HFF-Myc (cell line): ENCODE results near the gene RUVBL2.
A peak's percentile ranks its signal among the peaks of the same experiment; 100 is the strongest.

Experiments used
- DNase-seq: peaks from one replicate; pipeline ENCODE4 v3.0.0-alpha.2; 2011; ENCODE audit warnings: low read depth; ENCODE audit errors: extremely low read depth
- H3K4me3 ChIP-seq: replicated peaks from 2 replicates; pipeline ENCODE4 v1.5.1; 2011; ENCODE audit warnings: low read depth, mild to moderate bottlenecking, control low read depth, low read length
- CTCF ChIP-seq: IDR thresholded peaks from 2 replicates; pipeline ENCODE4 v1.5.1; 2012; ENCODE audit warnings: mild to moderate bottlenecking, low read depth, low read length, control low read depth; ENCODE audit errors: missing control alignments

RUVBL2 gene

DNA sequence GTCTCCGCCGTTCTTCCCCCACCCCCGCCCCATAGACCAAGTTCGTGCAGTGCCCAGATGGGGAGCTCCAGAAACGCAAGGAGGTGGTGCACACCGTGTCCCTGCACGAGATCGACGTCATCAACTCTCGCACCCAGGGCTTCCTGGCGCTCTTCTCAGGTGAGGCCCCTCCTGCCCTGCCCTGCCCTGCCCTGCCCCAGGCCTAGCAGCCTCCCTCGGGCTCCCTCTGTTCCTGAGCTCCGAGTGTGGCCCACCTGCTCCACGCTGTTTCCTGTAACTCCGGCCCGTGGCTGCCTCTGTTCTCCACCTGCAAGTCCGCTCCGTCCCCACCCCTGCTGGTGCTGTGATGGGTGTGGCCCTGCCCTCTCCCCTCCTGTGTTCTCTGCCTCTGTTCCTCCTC lies 16.8 kb downstream of the RUVBL2 start:
- no peak overlapping the region for H3K4me3 ChIP-seq
- DNase-seq: no peak
- no peak for TF ChIP-seq CTCF

DNA sequence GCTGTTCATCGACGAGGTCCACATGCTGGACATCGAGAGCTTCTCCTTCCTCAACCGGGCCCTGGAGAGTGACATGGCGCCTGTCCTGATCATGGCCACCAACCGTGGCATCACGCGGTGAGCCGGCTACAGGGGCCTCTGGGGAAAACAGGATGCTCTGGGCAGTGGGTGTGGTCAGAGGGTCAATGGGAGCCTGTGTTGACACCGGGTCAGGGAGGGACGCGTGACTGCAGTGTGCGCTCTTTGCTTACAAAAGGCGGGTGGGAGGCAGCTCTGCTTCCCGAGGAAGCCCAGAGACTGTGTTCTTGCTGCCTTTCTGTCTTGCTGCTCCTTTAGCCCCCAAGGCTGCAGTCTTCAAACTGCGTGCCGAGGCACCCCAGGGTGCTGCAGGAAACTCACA lies 17.5 kb downstream of the RUVBL2 start:
- DNase-seq: no peak
- TF ChIP-seq CTCF: no peak
- no peak overlapping the region for H3K4me3 ChIP-seq

- H3K4me3 ChIP-seq: no peak overlapping the region
- no peak for DNase-seq
- no peak for TF ChIP-seq CTCF
Measured at GRCh38 chr19:49014123-49014869, 20.6 kb downstream of the RUVBL2 start.

DNA sequence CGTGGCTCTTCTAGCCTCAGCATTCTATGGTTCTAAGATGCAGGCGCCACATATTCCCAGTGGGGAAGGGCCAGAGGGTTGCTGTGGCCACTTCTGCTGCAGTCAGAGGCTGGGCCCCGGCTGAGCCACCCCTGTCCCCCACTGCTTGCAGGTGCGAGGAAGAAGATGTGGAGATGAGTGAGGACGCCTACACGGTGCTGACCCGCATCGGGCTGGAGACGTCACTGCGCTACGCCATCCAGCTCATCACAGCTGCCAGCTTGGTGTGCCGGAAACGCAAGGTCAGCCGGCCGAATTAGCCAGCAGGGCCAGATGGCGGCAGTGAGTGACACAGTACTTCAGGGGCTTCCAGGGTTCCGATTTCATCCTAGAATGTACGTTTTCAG lies 21.2 kb downstream of the RUVBL2 start:
- TF ChIP-seq CTCF: no peak

DNA sequence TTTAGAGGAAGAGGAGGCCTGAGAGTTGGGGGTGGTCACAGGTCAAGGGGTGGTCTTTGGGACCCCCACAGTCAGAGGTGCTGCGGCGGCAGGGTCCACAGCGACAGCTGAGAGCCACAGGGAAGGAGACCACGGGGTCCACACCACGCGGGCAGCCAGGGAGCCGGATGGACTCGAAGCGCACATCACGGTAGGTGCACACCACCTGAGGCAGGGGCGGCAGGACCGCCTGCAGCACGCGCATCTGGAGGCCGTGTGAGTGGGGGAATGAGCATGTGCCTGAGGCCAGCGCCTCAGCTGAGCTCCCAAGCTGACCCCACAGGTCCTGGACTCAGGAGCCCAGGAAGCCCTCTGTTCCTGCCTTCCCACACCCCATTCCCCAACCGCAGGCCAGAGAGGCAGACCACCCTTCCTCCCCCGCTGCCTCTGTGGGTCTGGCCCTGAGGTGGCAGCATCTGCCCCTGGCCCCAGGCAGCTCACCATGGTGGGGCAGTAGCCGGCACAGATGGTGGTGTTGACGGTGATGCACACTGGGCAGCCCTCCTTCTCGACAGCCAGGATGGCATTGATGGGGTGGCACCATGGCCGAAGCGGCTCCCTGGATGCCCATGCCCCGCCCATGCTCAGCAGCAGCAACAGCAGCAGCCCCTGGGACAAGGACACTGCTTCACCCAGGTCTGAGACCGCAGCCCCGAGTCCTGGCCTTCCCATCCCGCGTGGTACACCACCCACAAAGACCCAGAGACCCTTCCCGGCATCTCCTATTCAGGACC lies 22.6 kb downstream of the RUVBL2 start:
- no peak overlapping the region for H3K4me3 ChIP-seq
- no peak for TF ChIP-seq CTCF
- DNase-seq: no peak

More for the DNA sequence above, 21.2 kb downstream of the RUVBL2 start:
- H3K4me3 ChIP-seq: no peak overlapping the region
- DNase-seq: no peak

DNA sequence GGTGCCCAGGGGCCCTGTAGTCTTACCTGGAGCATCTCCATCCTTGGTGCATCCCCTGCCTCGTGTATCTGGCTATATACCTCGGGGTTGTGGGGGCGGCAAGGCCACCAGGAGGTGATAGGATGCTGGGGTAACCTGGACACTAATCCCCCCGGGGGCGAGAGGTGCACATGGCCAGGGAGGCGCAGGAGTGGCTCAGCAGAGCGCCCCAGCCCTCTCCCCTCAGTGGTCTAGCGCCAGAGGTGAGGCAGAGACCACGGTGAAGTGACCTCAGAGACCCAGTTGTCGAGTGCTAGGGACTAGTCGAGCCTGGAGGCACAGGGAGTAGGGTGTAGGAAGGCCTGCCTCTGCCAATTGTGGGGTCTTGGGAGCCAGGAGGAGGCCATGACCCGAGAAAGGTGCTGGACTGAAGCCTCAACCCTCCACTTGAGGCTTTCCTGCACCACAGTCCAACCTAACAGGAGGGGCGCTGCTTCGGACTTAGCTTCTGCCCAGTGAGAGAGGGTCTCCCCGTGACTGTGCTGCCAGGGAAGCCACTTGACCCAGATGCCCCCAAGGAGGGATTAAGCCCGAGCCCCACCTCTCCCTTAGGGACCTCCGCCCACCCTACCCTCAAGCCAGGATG lies 23.5 kb downstream of the RUVBL2 start, which contains the start of gene LHB:
TSS of gene LHB (minus strand) at position 51 of the 625 bp plus-strand sequence. CDS start at position 41, 10 bp downstream.
- no peak for TF ChIP-seq CTCF
- H3K4me3 ChIP-seq: peak within 1 kb of the TSS; percentile 29
- no peak for DNase-seq
